Measurements from ENCODE around the gene SLC8B1.

The SLC8B1 gene

GRCh38 chr12:113268621-113269020 lies 66.3 kb downstream of the SLC8B1 start:
- DNase-seq (ENCODE audit: low read depth) = no peak

GRCh38 chr12:113268136-113268535 lies 66.8 kb downstream of the SLC8B1 start:
- no peak for DNase-seq (ENCODE audit: low read depth)

GRCh38 chr12:113267621-113268020 lies 67.3 kb downstream of the SLC8B1 start:
- DNase-seq (ENCODE audit: low read depth) = no peak

- no peak for DNase-seq (ENCODE audit: low read depth)
Measured at GRCh38 chr12:113266106-113266895, 68.6 kb downstream of the SLC8B1 start.

GRCh38 chr12:113263431-113263963 lies 71.4 kb downstream of the SLC8B1 start:
- no peak for DNase-seq (ENCODE audit: low read depth)

GRCh38 chr12:113262710-113263109 lies 72.2 kb downstream of the SLC8B1 start:
- DNase-seq (ENCODE audit: low read depth) = peak; percentile 46

- peak; percentile 60 for DNase-seq (ENCODE audit: low read depth)
Measured at GRCh38 chr12:113261847-113262470, 73.0 kb downstream of the SLC8B1 start.

- DNase-seq (ENCODE audit: low read depth) = no peak
Measured at GRCh38 chr12:113260636-113261300, 74.1 kb downstream of the SLC8B1 start.

GRCh38 chr12:113260127-113260526 lies 74.8 kb downstream of the SLC8B1 start:
- DNase-seq (ENCODE audit: low read depth) = no peak

- no peak for DNase-seq (ENCODE audit: low read depth)
Measured at GRCh38 chr12:113257564-113257963, 77.3 kb downstream of the SLC8B1 start.

- DNase-seq (ENCODE audit: low read depth) = no peak
Measured at GRCh38 chr12:113254298-113254697, 80.6 kb downstream of the SLC8B1 start.

GRCh38 chr12:113253532-113254285 lies 81.2 kb downstream of the SLC8B1 start:
- DNase-seq (ENCODE audit: low read depth) = no peak

GRCh38 chr12:113252494-113252893 lies 82.4 kb downstream of the SLC8B1 start:
- no peak for DNase-seq (ENCODE audit: low read depth)

- DNase-seq (ENCODE audit: low read depth) = no peak
Measured at GRCh38 chr12:113251404-113252070, 83.4 kb downstream of the SLC8B1 start.

GRCh38 chr12:113250045-113250444 lies 84.9 kb downstream of the SLC8B1 start:
- no peak for DNase-seq (ENCODE audit: low read depth)

- no peak for DNase-seq (ENCODE audit: low read depth)
Measured at GRCh38 chr12:113249546-113249945, 85.4 kb downstream of the SLC8B1 start.

- no peak for DNase-seq (ENCODE audit: low read depth)
Measured at GRCh38 chr12:113248842-113249435, 86.0 kb downstream of the SLC8B1 start.

Data from amniotic epithelial cell (primary cell).